ENCODE measurements around the gene RAPGEF5. TPM values are rescaled to one million over a fixed set of nuclear protein-coding genes. Genes with fewer than 3 reads are reported as not detected.

RAPGEF5 gene
- total and polyA plus RNA-seq, 9 donors: 6.4 to 22.5 (median 10.4) TPM

DNA sequence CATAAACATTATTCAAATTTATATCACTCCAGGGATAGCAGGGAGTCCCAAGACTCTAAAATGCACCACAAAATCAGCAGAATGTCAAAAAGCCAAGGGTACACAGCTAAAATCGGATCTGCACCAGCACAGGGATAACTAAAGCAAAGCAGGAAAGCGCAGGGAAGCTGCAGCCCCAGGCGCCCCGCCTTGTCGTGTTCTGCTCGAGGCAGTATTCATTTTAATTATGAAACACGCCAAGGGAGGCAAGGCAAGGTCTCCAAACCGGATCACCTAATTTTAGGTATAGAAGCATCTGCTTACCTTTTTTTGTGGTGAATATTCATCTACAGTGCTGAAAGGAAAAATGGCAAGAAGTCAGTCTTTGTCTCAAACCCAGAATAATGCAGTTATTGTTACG lies 199.4 kb downstream of the RAPGEF5 start:
- no peak overlapping the region for H3K4me3 ChIP-seq
- no peaks in the 10 kb centered on the region for H3K9me3 ChIP-seq
- TF ChIP-seq POLR2A (IDR thresholded peaks at IDR 0.05): no peak
- no peak for TF ChIP-seq EP300 (IDR thresholded peaks at IDR 0.05)
- TF ChIP-seq, protein P1, sequence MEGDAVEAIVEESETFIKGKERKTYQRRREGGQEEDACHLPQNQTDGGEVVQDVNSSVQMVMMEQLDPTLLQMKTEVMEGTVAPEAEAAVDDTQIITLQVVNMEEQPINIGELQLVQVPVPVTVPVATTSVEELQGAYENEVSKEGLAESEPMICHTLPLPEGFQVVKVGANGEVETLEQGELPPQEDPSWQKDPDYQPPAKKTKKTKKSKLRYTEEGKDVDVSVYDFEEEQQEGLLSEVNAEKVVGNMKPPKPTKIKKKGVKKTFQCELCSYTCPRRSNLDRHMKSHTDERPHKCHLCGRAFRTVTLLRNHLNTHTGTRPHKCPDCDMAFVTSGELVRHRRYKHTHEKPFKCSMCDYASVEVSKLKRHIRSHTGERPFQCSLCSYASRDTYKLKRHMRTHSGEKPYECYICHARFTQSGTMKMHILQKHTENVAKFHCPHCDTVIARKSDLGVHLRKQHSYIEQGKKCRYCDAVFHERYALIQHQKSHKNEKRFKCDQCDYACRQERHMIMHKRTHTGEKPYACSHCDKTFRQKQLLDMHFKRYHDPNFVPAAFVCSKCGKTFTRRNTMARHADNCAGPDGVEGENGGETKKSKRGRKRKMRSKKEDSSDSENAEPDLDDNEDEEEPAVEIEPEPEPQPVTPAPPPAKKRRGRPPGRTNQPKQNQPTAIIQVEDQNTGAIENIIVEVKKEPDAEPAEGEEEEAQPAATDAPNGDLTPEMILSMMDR (IDR thresholded peaks at IDR 0.05): no peak
- intact Hi-C loops (cut with DNase I): no loop called here
- H3K36me3 ChIP-seq: no peaks in the 10 kb centered on the region
- H3K4me1 ChIP-seq (ENCODE audit: insufficient read depth): no peaks in the 10 kb centered on the region
- no peak overlapping the region for H3K27ac ChIP-seq
- H3K27me3 ChIP-seq: no peaks in the 10 kb centered on the region
- 95 to 97% (median 96%) methylated on average over 9 of the region's 9 CpGs for WGBS, 3 donors
- DNase-seq: no peak

DNA sequence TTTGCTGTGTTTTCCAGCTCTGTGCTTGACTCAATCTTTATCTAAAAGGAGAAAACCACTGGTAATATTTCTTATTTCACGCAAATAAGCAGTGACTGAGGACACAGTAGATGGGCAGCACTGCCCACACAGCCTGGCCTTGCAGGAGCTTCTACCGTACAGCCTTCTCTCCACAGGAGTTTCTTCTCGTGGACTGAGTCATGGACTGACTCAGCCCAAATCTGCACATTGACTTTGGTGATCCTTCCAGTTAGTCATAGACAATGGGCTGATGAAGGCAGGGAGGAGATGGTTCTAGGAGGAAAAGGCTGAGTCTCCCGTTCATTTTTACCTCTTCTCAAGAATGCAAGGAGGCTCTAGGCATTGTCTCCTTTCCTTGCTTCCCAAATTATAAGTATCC lies 200.7 kb downstream of the RAPGEF5 start:
- H3K36me3 ChIP-seq: no peaks in the 10 kb centered on the region
- no peaks in the 10 kb centered on the region for H3K9me3 ChIP-seq
- no peak for DNase-seq
- H3K4me3 ChIP-seq: no peak overlapping the region
- H3K27me3 ChIP-seq: no peaks in the 10 kb centered on the region
- intact Hi-C loops (cut with DNase I): no loop called here
- no peaks in the 10 kb centered on the region for H3K4me1 ChIP-seq (ENCODE audit: insufficient read depth)
- 76 to 89% (median 82%) methylated on average over 4 of the region's 4 CpGs for WGBS, 3 donors
- no peak overlapping the region for H3K27ac ChIP-seq
- TF ChIP-seq EP300 (IDR thresholded peaks at IDR 0.05) (no peak), POLR2A (IDR thresholded peaks at IDR 0.05) (no peak)
- TF ChIP-seq, protein P1 (IDR thresholded peaks at IDR 0.05): no peak

- no peak for TF ChIP-seq POLR2A (IDR thresholded peaks at IDR 0.05)
- TF ChIP-seq EP300 (IDR thresholded peaks at IDR 0.05): no peak
- TF ChIP-seq, protein P1 (IDR thresholded peaks at IDR 0.05): no peak
- H3K9me3 ChIP-seq: no peaks in the 10 kb centered on the region
- intact Hi-C loops (cut with DNase I): no loop called here
- no peaks in the 10 kb centered on the region for H3K4me1 ChIP-seq (ENCODE audit: insufficient read depth)
- no peak overlapping the region for H3K4me3 ChIP-seq
- H3K27ac ChIP-seq: no peak overlapping the region
- no peak for DNase-seq
- 19 to 32% (median 20%) methylated on average over 2 of the region's 2 CpGs for whole genome bisulfite sequencing, 3 donors
- no peaks in the 10 kb centered on the region for H3K36me3 ChIP-seq
- H3K27me3 ChIP-seq: no peaks in the 10 kb centered on the region
These were observed 202.8 kb downstream of the RAPGEF5 start for GRCh38 chr7:22154143-22154529.

GRCh38 chr7:22153432-22154142 lies 203.4 kb downstream of the RAPGEF5 start:
- H3K9me3 ChIP-seq: no peaks in the 10 kb centered on the region
- intact Hi-C loops (cut with DNase I): no loop called here
- 55 to 69% (median 57%) methylated on average over 8 of the region's 8 CpGs for WGBS, 3 donors
- H3K4me3 ChIP-seq: no peak overlapping the region
- no peaks in the 10 kb centered on the region for H3K4me1 ChIP-seq (ENCODE audit: insufficient read depth)
- H3K27me3 ChIP-seq: no peaks in the 10 kb centered on the region
- TF ChIP-seq EP300 (IDR thresholded peaks at IDR 0.05): no peak
- TF ChIP-seq, protein P1 (IDR thresholded peaks at IDR 0.05): no peak
- TF ChIP-seq POLR2A (IDR thresholded peaks at IDR 0.05): no peak
- no peak overlapping the region for H3K27ac ChIP-seq
- DNase-seq: no peak
- H3K36me3 ChIP-seq: no peaks in the 10 kb centered on the region
